ENCODE results near the gene CADPS2. TPM values are rescaled to one million over a fixed set of nuclear protein-coding genes. Genes with fewer than 3 reads are reported as not detected.

CADPS2 gene
- total and polyA plus RNA-seq, 2 of the 8 experiments (the other 6 are each of a cell fraction or from before 2014, with no cell fraction given), result 8.9 to 22.3 TPM

- TF ChIP-seq CHD7 (IDR thresholded peaks at IDR 0.05; ENCODE audit: insufficient replicate concordance, low read length) (no peak), TCF12 (IDR thresholded peaks at IDR 0.05; ENCODE audit: low read depth, low read length) (no peak), BCL11A (IDR thresholded peaks at IDR 0.05; ENCODE audit: low read depth in 2 of 2, low read length in 2 of 2) (no peak), POLR2A (IDR thresholded peaks at IDR 0.05; ENCODE audit: control extremely low read depth in 1 of 2, low read depth in 2 of 2, low read length in 2 of 2) (no peak), CREB1 (IDR thresholded peaks at IDR 0.05) (no peak), RBBP5 (IDR thresholded peaks at IDR 0.05; ENCODE audit: borderline replicate concordance, low read depth, low read length) (no peak), SAP30 (IDR thresholded peaks at IDR 0.05; ENCODE audit: insufficient read depth, insufficient replicate concordance, low read length) (no peak), SUZ12 (IDR thresholded peaks at IDR 0.05; ENCODE audit: low read length) (no peak)
These were observed 135.9 kb downstream of the CADPS2 start (continued) for GRCh38 chr7:122750389-122750788.

All from H1 (cell line).